Chondrocyte (in vitro differentiated cells): ENCODE data around the gene SLC22A5. TPM values are rescaled to one million over a fixed set of nuclear protein-coding genes. Genes with fewer than 3 reads are reported as not detected.

Source experiments
- DNase-seq: peaks from one replicate; pipeline ENCODE4 v3.0.0; 2021; ENCODE audit warnings: mixed read lengths, low spot score
- H3K27ac Mint-ChIP-seq: one replicate; pipeline ENCODE4 v1.8.0; 2021; ENCODE audit warnings: mild to moderate bottlenecking, moderate library complexity, mixed read lengths; ENCODE audit not compliant: unreplicated experiment
- H3K27me3 Mint-ChIP-seq: 2 replicates; pipeline ENCODE4 v1.8.0; 2021; ENCODE audit warnings: low read depth, mixed read lengths
- H3K36me3 Mint-ChIP-seq: 2 replicates; pipeline ENCODE4 v1.8.0; 2021; ENCODE audit warnings: low read depth, mixed read lengths
- H3K4me1 Mint-ChIP-seq: 2 replicates; pipeline ENCODE4 v1.8.0; 2021; ENCODE audit warnings: low read depth, mild to moderate bottlenecking, mixed read lengths
- H3K4me3 Mint-ChIP-seq: one replicate; pipeline ENCODE4 v1.8.0; 2021; ENCODE audit warnings: mild to moderate bottlenecking, moderate library complexity, mixed read lengths; ENCODE audit not compliant: unreplicated experiment
- H3K9me3 Mint-ChIP-seq: 2 replicates; pipeline ENCODE4 v1.8.0; 2021; ENCODE audit warnings: low read depth, mixed read lengths
- total RNA-seq: library from RNA; stranded (reverse); gene quantifications from 3 replicates; pipeline ENCODE4 v1.2.1, GENCODE V29; 2021
- TF ChIP-seq, protein P1 (sequence below): fragments of 200-600 bp; sonication (generic); IDR thresholded peaks from 2 replicates; pipeline ENCODE4 v1.5.0; 2021; ENCODE audit warnings: antibody characterized with exemption, mild to moderate bottlenecking, moderate library complexity

The SLC22A5 gene
- total RNA-seq, 1 donor from 2014 or later = 6.1 TPM

DNA sequence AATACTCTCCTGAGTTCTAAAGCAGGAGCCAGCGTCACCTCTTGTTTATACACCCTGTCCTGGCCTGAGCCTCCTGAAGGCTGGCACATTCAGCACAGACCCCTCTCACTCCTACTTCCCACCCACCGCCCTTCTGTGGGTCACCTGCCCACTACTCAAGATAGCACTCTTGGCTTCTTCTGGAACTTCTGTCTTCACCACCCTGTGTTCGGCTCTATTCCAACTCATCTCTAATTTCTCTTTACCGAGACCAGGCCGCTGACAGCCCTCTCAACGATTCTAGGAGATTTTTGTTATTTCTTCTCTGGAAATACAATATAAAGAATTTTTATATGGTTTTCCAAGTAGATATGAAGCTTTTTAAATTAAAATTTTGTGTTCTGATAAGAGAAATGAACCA is 63.6 kb downstream of the SLC22A5 start:
- Mint-ChIP-seq H3K27ac (no peak overlapping the region), H3K9me3 (no peaks in the 10 kb centered on the region), H3K4me1 (peaks cover 56% of the 10 kb centered on the region), H3K4me3 (no peak overlapping the region), H3K36me3 (no peaks in the 10 kb centered on the region), H3K27me3 (no peaks in the 10 kb centered on the region)
- no peak for DNase-seq
- TF ChIP-seq, protein P1, sequence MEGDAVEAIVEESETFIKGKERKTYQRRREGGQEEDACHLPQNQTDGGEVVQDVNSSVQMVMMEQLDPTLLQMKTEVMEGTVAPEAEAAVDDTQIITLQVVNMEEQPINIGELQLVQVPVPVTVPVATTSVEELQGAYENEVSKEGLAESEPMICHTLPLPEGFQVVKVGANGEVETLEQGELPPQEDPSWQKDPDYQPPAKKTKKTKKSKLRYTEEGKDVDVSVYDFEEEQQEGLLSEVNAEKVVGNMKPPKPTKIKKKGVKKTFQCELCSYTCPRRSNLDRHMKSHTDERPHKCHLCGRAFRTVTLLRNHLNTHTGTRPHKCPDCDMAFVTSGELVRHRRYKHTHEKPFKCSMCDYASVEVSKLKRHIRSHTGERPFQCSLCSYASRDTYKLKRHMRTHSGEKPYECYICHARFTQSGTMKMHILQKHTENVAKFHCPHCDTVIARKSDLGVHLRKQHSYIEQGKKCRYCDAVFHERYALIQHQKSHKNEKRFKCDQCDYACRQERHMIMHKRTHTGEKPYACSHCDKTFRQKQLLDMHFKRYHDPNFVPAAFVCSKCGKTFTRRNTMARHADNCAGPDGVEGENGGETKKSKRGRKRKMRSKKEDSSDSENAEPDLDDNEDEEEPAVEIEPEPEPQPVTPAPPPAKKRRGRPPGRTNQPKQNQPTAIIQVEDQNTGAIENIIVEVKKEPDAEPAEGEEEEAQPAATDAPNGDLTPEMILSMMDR = no peak

DNA sequence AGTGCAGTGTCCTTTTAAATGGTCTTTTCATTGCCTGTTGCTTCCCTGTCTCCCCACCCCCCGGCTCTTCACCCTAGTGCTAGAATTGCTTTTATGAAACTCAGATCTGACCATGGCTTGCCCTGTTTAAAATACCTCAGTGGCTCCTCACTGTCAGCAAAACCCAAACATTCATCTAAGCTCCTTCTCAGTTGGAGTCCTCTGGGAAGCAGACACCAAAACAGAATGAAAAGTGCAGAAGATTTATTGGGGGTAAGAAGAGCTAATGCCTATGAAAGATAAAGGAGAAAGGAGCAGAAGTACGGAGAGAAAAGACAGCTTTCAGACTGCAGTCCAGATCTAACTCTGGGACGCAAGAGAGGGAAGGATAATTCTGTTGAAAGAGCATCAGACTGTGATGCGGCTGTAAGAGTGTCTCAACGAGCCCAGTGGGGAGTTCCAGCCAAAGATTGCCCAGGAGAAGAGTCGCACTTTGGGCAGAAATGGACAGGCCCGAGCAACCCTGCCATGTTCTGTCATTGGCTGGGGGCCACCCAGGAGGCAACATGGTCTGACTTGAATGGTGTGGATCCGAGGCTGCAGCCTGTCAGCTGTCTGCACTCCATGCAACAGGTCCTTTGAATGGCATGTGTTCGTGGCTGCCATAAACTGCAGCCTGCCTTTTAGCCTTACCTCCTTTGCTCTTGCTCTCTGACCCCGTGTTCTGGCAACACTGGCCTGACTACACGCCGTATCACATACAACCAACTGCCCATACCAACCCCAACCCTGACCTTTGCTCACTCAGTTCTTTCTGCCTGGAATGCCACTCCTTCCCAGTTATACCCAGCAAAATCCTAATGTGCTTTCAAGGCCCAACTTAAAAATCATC is 65.1 kb downstream of the SLC22A5 start:
- Mint-ChIP-seq H3K36me3 (no peaks in the 10 kb centered on the region), H3K4me3 (no peak overlapping the region), H3K27me3 (no peaks in the 10 kb centered on the region), H3K9me3 (no peaks in the 10 kb centered on the region), H3K4me1 (peaks cover 55% of the 10 kb centered on the region), H3K27ac (peak overlapping the region; percentile 60)
- TF ChIP-seq, protein P1 = no peak
- no peak for DNase-seq

DNA sequence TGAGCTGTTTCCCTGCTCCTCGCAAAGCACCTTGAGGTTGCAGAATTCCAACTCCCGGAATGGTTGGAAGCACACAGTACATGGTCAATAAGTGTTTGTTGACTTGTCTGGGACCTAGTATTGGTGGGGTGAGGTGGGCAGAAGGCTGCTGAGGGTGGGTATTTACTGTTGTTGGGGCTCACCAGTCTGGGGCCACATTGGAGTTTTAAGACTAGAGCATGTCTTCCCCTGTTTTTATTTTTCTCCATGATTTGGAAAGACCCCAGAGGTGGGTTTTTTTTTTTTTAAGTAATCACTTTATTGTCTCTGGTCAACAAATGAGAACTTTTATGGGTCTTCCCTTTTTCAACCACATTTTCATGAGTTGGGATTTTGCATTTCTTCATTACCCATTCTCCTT is 65.9 kb downstream of the SLC22A5 start:
- H3K36me3 Mint-ChIP-seq = no peaks in the 10 kb centered on the region
- peak overlapping the region; percentile 5 for H3K27ac Mint-ChIP-seq
- no peaks in the 10 kb centered on the region for H3K27me3 Mint-ChIP-seq
- no peaks in the 10 kb centered on the region for H3K9me3 Mint-ChIP-seq
- H3K4me1 Mint-ChIP-seq = peaks cover 56% of the 10 kb centered on the region
- DNase-seq = no peak
- TF ChIP-seq, protein P1 = no peak
- no peak overlapping the region for H3K4me3 Mint-ChIP-seq

DNA sequence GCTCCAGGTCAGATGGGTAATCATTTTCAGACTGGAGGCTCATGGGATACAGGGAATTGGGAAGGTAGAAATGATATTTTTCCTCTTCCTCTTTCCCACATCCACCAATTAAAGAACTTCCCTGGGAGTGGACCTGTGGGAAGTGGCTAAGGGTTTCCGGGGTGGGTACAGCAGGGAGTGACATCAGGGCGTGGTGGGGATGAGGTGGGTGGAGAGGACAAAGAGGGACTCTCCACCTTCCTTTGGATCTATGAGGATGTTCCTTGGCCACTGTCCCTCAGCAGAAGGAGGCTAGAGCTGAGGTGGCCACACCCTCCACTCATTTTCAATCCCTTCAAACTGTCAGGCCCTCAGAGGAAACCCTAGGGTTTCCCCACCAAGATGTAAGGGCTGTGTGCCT is 66.4 kb downstream of the SLC22A5 start:
- no peak for DNase-seq
- Mint-ChIP-seq H3K27ac (peak overlapping the region; percentile 5), H3K9me3 (no peaks in the 10 kb centered on the region), H3K36me3 (no peaks in the 10 kb centered on the region), H3K4me3 (no peak overlapping the region), H3K27me3 (no peaks in the 10 kb centered on the region), H3K4me1 (peaks cover 58% of the 10 kb centered on the region)
- TF ChIP-seq, protein P1 = no peak

DNA sequence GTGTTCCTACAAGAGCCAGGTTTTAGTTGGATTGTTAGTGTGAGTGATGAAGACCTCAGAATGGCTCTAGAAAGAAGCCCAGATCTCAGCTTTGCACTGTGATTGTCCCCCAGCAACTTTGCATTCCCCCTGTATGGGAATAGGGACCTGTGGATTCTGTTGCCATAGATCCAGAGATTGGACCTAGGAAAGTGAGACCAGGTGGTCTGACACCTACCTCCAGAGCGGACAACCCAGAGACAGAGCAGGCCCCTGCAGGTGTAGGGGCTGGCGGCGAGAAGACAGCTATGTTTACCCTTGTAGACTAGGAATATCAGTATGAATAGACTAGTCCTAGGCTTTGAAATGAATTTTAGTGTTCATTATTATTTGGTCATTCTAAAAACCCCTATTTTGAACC is 67.4 kb downstream of the SLC22A5 start:
- TF ChIP-seq, protein P1 = no peak
- DNase-seq = no peak
- Mint-ChIP-seq H3K4me1 (peaks cover 58% of the 10 kb centered on the region), H3K27ac (peak overlapping the region; percentile 94), H3K4me3 (no peak overlapping the region), H3K36me3 (no peaks in the 10 kb centered on the region), H3K27me3 (no peaks in the 10 kb centered on the region), H3K9me3 (no peaks in the 10 kb centered on the region)
